HG03457 (cell line): ENCODE data around the gene FLG2.
"Not testable (repeated sequence)": the region's sequence is repeated elsewhere in the genome, so short reads cannot be mapped to it uniquely, and the experiment has no call there.

Experiments
- ATAC-seq: cut with Tn5 transposase; IDR thresholded peaks from one replicate; pipeline ENCODE4 v1.9.1; 2021; ENCODE audit warnings: moderate number of reproducible peaks; ENCODE audit not compliant: unreplicated experiment

FLG2 gene

GRCh38 chr1:152313319-152313801 is 46.4 kb downstream of the FLG2 start:
- ATAC-seq = no peak

- ATAC-seq = not testable (repeated sequence)
Observed at GRCh38 chr1:152312169-152312568, 47.6 kb downstream of the FLG2 start.

DNA sequence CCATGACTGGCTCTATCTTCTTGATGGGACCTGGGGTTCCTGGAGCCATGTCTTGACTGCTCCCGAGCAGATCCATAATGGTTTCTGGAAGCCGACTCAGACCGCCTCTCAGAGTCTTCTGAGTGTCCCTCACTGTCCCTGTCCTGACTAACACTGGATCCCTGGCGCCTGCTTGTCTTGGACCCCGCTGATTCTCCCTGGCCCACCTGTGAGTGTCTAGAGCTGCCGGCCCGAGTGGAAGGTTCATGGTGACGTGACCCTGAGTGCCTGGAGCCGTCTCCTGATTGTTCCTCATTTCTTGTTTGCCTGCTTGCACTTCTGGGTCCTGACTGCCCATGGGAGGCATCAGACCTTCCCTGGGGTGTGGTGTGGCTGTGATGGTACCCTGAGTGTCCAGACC is 49.9 kb downstream of the FLG2 start:
- ATAC-seq = no peak

DNA sequence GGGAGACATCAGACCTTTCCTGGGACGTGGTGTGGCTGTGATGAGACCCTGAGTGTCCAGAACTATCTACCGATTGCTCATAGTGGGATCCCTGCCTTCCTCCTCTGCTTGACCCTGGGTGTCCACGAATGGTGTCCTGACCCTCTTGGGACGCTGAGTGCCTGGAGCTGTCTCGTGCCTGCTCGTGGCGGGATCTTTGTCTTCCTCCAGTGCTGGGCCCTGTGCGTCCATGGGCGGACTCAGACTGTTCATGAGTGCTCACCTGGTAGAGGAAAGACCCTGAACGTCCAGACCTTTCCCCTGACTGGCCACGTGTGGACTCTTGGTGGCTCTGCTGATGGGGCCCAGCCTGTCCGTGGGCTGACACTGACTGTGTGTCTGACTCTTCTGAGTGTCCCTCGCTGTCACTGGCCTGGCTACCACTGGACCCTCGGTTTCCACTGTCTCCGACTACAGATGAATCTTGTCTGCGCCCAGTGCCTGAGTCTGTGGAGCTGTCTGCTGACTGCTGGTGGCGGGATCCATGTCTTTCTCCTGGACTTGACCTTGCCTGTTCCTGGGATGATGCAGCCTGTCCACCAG is 50.4 kb downstream of the FLG2 start:
- ATAC-seq = not testable (repeated sequence)

DNA sequence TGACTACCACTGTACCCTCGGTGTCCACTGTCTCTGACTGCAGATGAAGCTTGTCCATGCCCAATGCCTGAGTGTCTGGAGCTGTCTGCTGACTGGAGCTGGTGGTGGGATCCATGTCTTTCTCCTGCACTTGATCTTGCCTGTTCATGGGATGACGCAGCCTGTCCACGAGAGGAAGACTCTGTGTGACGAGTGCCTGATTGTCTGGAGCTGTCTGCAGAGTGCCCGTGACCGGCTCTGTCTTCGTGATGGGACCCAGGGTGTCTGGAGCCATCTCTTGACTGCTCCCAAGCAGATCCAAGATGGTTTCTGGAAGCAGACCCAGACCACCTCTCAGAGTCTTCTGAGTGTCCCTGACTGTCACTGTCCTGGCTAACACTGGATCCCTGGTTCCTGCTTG is 51.0 kb downstream of the FLG2 start:
- not testable (repeated sequence) for ATAC-seq

GRCh38 chr1:152307970-152308369 is 51.8 kb downstream of the FLG2 start:
- not testable (repeated sequence) for ATAC-seq

DNA sequence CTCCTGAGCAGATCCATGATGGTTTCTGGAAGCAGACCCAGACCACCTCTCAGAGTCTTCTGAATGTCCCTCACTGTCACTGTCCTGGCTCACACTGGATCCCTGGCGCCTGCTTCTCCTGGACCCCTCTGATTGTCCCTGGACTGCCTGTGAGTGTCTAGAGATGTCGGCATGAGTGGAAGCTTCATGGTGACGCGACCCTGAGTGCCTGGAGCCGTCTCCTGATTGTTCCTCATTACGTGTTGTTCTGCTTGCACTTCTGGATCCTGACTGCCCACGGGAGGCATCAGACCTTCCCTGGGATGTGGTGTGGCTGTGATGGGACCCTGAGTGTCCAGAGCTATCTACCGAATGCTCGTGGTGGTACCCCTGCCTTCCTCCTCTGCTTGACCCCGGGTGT is 53.7 kb downstream of the FLG2 start:
- ATAC-seq = not testable (repeated sequence)

GRCh38 chr1:152304773-152305172 is 55.0 kb downstream of the FLG2 start:
- ATAC-seq = not testable (repeated sequence)

DNA sequence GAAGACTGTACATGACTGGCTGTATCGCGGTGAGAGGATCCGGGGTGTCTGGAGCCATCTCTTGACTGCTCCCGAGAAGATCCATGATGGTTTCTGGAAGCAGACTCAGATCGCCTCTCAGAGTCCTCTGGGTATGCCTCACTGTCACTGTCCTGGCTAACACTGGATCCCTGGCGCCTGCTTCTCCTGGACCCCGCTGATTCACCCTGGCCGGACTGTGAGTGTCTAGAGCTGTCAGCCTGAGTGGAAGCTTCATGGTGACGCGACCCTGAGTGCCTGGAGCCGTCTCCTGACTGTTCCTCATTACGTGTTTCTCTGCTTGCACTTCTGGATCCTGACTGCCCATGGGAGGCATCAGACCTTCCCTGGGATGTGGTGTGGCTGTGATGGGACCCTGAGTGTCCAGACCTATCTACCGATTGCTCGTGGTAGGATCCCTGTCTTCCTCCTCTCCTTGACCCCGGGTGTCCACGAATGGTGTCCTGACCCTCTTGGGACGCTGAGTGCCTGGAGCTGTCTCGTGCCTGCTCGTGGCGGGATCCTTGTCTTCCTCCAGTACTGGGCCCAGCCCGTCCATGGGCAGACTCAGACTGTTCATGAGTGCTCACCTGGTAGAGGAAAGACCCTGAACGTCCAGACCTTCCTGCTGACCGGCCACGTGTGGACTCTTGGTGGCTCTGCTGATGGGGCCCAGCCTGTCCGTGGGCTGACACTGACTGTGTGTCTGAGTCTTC is 56.5 kb downstream of the FLG2 start:
- ATAC-seq = not testable (repeated sequence)
